HCEC 1CT (cell line): ENCODE results near the gene PLA2G4E.

Experiments
- DNase-seq: peaks from one replicate; pipeline ENCODE4 v3.0.0-alpha.2; 2017

The PLA2G4E gene

GRCh38 chr15:42016971-42017370 lies 3.9 kb downstream of the PLA2G4E start:
- no peak for DNase-seq

- DNase-seq, result no peak
These were observed 6.4 kb downstream of the PLA2G4E start for GRCh38 chr15:42014406-42014805.

- DNase-seq, result no peak
These were observed 7.8 kb downstream of the PLA2G4E start for GRCh38 chr15:42012928-42013482.

GRCh38 chr15:42012241-42012640 lies 8.6 kb downstream of the PLA2G4E start:
- DNase-seq, result no peak

GRCh38 chr15:42011074-42011473 lies 9.8 kb downstream of the PLA2G4E start:
- no peak for DNase-seq

GRCh38 chr15:42010434-42010833 lies 10.4 kb downstream of the PLA2G4E start:
- DNase-seq, result no peak

- no peak for DNase-seq
These were observed 11.4 kb downstream of the PLA2G4E start for GRCh38 chr15:42009474-42009873.

GRCh38 chr15:42009022-42009421 lies 11.8 kb downstream of the PLA2G4E start:
- no peak for DNase-seq

- no peak for DNase-seq
These were observed 13.5 kb downstream of the PLA2G4E start for GRCh38 chr15:42007386-42007785.

- DNase-seq, result no peak
These were observed 18.5 kb downstream of the PLA2G4E start for GRCh38 chr15:42002333-42002732.

GRCh38 chr15:42001236-42001635 lies 19.6 kb downstream of the PLA2G4E start:
- DNase-seq, result no peak

GRCh38 chr15:41999290-42000285 lies 21.3 kb downstream of the PLA2G4E start:
- DNase-seq, result no peak

- no peak for DNase-seq
These were observed 23.0 kb downstream of the PLA2G4E start for GRCh38 chr15:41997845-41998244.

- no peak for DNase-seq
These were observed 23.8 kb downstream of the PLA2G4E start for GRCh38 chr15:41996921-41997592.

GRCh38 chr15:41996376-41996775 lies 24.5 kb downstream of the PLA2G4E start:
- no peak for DNase-seq

GRCh38 chr15:41995476-41995855 lies 25.4 kb downstream of the PLA2G4E start:
- no peak for DNase-seq

GRCh38 chr15:41994772-41995475 lies 25.9 kb downstream of the PLA2G4E start:
- no peak for DNase-seq

- DNase-seq, result no peak
These were observed 26.6 kb downstream of the PLA2G4E start for GRCh38 chr15:41994171-41994650.

- DNase-seq, result no peak
These were observed 27.2 kb downstream of the PLA2G4E start for GRCh38 chr15:41993472-41994170.

- DNase-seq, result no peak
These were observed 28.0 kb downstream of the PLA2G4E start for GRCh38 chr15:41992803-41993190.

- no peak for DNase-seq
These were observed 28.6 kb downstream of the PLA2G4E start for GRCh38 chr15:41992151-41992802.

- DNase-seq, result no peak
These were observed 30.2 kb downstream of the PLA2G4E start for GRCh38 chr15:41990691-41991090.
